RWPE2 (cell line): Measurements from ENCODE around the gene EBPL.
A peak's percentile ranks its signal among the peaks of the same experiment; 100 is the strongest.
"Not testable (repeated sequence)": the region's sequence is repeated elsewhere in the genome, so short reads cannot be mapped to it uniquely, and the experiment has no call there.

Source experiments
- ATAC-seq: fragments of 200-7000 bp; cut with Tn5 transposase; 3 replicates; pipeline ENCODE4 v1.9.1; 2021; ENCODE audit warnings: low read depth
- DNase-seq: peaks from one replicate; pipeline ENCODE4 v3.0.0-alpha.2; 2020; ENCODE audit warnings: low spot score
- H3K27ac ChIP-seq: fragments of 450-650 bp; 2 replicates; pipeline ENCODE4 v1.5.1; 2017; ENCODE audit warnings: mild to moderate bottlenecking; ENCODE audit not compliant: poor library complexity, severe bottlenecking
- H3K27me3 ChIP-seq: fragments of 250-450 bp; sonication (Bioruptor Pico); 2 replicates; pipeline ENCODE4 v1.5.1; 2021; ENCODE audit warnings: mild to moderate bottlenecking, moderate library complexity; ENCODE audit not compliant: insufficient read depth, poor library complexity, severe bottlenecking
- H3K36me3 ChIP-seq: fragments of 250-450 bp; sonication (Bioruptor Pico); 2 replicates; pipeline ENCODE4 v1.5.1; 2020; ENCODE audit warnings: low read depth, mild to moderate bottlenecking, moderate library complexity
- H3K4me1 ChIP-seq: fragments of 250-450 bp; sonication (Bioruptor Pico); 2 replicates; pipeline ENCODE4 v1.5.1; 2021; ENCODE audit warnings: mild to moderate bottlenecking, moderate library complexity; ENCODE audit not compliant: insufficient read depth, poor library complexity, severe bottlenecking
- H3K4me3 ChIP-seq: fragments of 250-450 bp; sonication (Bioruptor Pico); 2 replicates; pipeline ENCODE4 v1.5.1; 2021; ENCODE audit warnings: mild to moderate bottlenecking, moderate library complexity; ENCODE audit not compliant: severe bottlenecking
- H3K9me3 ChIP-seq: fragments of 250-450 bp; sonication (Bioruptor Pico); 2 replicates; pipeline ENCODE4 v1.5.1; 2021; ENCODE audit warnings: mild to moderate bottlenecking, moderate library complexity; ENCODE audit not compliant: severe bottlenecking
- CTCF ChIP-seq: fragments of 450-650 bp; IDR thresholded peaks from one replicate; pipeline ENCODE4 v1.5.1; 2017; ENCODE audit warnings: mild to moderate bottlenecking, moderate library complexity; ENCODE audit not compliant: poor library complexity, severe bottlenecking

Gene EBPL

GRCh38 chr13:49731766-49732165 lies 40.5 kb upstream of the EBPL start:
- TF ChIP-seq CTCF = no peak
- ATAC-seq (no peak), DNase-seq (no peak)
- Histone ChIP-seq H3K9me3 (no peaks in the 10 kb centered on the region), H3K27ac (no peak overlapping the region), H3K4me3 (no peak overlapping the region), H3K27me3 (no peaks in the 10 kb centered on the region), H3K4me1 (peaks cover 6% of the 10 kb centered on the region), H3K36me3 (peaks cover 22% of the 10 kb centered on the region)

GRCh38 chr13:49716615-49717014 lies 25.3 kb upstream of the EBPL start:
- H3K27ac ChIP-seq = no peak overlapping the region
- peaks cover 6% of the 10 kb centered on the region for H3K9me3 ChIP-seq
- TF ChIP-seq CTCF = no peak
- H3K27me3 ChIP-seq = no peaks in the 10 kb centered on the region
- H3K4me1 ChIP-seq = no peaks in the 10 kb centered on the region
- H3K36me3 ChIP-seq = peaks cover 54% of the 10 kb centered on the region
- DNase-seq (no peak), ATAC-seq (no peak)
- no peak overlapping the region for H3K4me3 ChIP-seq

DNA sequence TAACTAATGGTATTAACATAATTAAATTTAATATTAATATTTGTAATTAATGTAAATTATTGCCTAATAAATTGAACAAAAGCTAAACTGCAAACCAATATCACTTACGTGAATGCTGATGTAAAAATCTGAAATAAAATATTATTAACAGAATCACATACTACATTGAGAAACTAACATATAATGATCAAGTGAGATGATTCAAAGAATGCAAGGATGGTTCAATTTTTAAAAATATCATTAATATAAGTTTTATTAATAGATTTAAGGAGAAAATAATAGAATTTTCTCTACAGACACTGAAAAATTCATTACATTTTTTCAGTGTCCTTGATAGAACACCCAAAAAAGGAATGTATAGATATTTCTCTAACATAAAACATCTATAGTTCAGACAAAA lies 23.5 kb upstream of the EBPL start:
- Histone ChIP-seq H3K27me3 (no peaks in the 10 kb centered on the region), H3K9me3 (peaks cover 6% of the 10 kb centered on the region), H3K27ac (no peak overlapping the region), H3K4me3 (no peak overlapping the region), H3K4me1 (peaks cover 3% of the 10 kb centered on the region), H3K36me3 (peaks cover 59% of the 10 kb centered on the region)
- ATAC-seq (no peak), DNase-seq (no peak)
- no peak for TF ChIP-seq CTCF

GRCh38 chr13:49711218-49711863 lies 20.1 kb upstream of the EBPL start:
- Histone ChIP-seq H3K36me3 (peaks cover 42% of the 10 kb centered on the region), H3K9me3 (peaks cover 6% of the 10 kb centered on the region), H3K27ac (no peak overlapping the region), H3K4me3 (no peak overlapping the region), H3K27me3 (no peaks in the 10 kb centered on the region), H3K4me1 (peaks cover 3% of the 10 kb centered on the region)
- no peak for TF ChIP-seq CTCF
- ATAC-seq = peak; percentile 62; the same call in 1 of the 3 replicates
- DNase-seq = no peak

DNA sequence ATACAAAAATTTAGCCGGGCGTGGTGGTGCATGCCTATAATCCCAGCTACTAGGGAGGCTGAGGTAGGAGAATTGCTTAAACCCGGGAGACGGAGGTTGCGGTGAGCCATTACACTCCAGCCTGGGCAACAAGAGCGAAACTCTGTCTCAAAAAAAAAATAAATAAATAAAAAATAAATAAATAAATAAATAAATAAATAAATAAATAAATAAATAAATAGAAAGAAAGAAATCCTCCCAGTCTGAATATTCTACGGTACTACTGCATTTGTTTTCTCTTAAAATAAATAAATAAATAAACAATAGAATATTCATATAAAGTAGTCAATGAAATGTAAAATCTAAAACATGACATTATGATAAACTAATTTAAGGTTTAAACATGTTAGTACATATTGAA lies 13.0 kb upstream of the EBPL start:
- not testable (repeated sequence) for DNase-seq, H3K4me3 ChIP-seq, H3K9me3 ChIP-seq, H3K27me3 ChIP-seq, H3K4me1 ChIP-seq, H3K27ac ChIP-seq, ATAC-seq
- peaks cover 52% of the 10 kb centered on the region for H3K36me3 ChIP-seq
